ENCODE measurements around the gene SPATA18. TPM values are rescaled to one million over a fixed set of nuclear protein-coding genes. Genes with fewer than 3 reads are reported as not detected.
"Not testable (repeated sequence)": the region's sequence is repeated elsewhere in the genome, so short reads cannot be mapped to it uniquely, and the experiment has no call there.

SPATA18 gene
- total and polyA plus RNA-seq, 2 donors (not counting 1 experiment from before 2014, with no cell fraction given): 0.42 to 1.9 TPM

- ChIA-PET CTCF (no interaction called here), POLR2A (no interaction called here)
- H3K27ac Mint-ChIP-seq: no peak overlapping the region
- DNase-seq (no peak), ATAC-seq (ENCODE audit: low read depth) (no peak)
- H3K4me1 ChIP-seq (ENCODE audit: control insufficient read depth in 2 of 2, insufficient read depth in 2 of 2, low read length in 2 of 2): no peaks in the 10 kb centered on the region
- no peak overlapping the region for H3K4me3 Mint-ChIP-seq
- peaks cover 0 to 3% (median 0%) of the 10 kb centered on the region in 3 donors for H3K9me3 ChIP-seq (ENCODE audit: control extremely low read depth in 1 of 3, control insufficient read depth in 2 of 3, insufficient read depth in 1 of 3, low read length in 2 of 3)
- no peak overlapping the region for H3K4me2 ChIP-seq (replicated peaks; ENCODE audit: low read depth, low read length, poor library complexity, severe bottlenecking)
- H2AFZ ChIP-seq (ENCODE audit: insufficient read depth, low read depth, low read length, poor library complexity, severe bottlenecking): no peak overlapping the region
- no peak for TF ChIP-seq CTCF (IDR thresholded peaks at IDR 0.05)
- TF ChIP-seq EZH2 (IDR thresholded peaks at IDR 0.05; ENCODE audit: borderline replicate concordance, insufficient read depth, low read depth, low read length, poor library complexity, severe bottlenecking): no peak
- H3K27ac ChIP-seq (ENCODE audit: low read length in 2 of 2): no peak overlapping the region
- H4K20me1 ChIP-seq (ENCODE audit: control insufficient read depth, insufficient read depth, low read length, poor library complexity, severe bottlenecking): no peaks in the 10 kb centered on the region
- H3K9ac ChIP-seq (ENCODE audit: low read length): no peak overlapping the region
- peaks cover 1% of the 10 kb centered on the region for H3K9me3 Mint-ChIP-seq (ENCODE audit: insufficient read depth)
- H3K4me1 Mint-ChIP-seq: no peaks in the 10 kb centered on the region
- peaks cover 0 to 5% (median under 1%) of the 10 kb centered on the region in 4 experiments for H3K27me3 ChIP-seq (replicated peaks in 1 of 4; ENCODE audit: control extremely low read depth in 1 of 4, control insufficient read depth in 3 of 4, insufficient read depth in 4 of 4, low read length in 3 of 4)
- no peaks in the 10 kb centered on the region for H3K36me3 ChIP-seq (replicated peaks in 1 of 2; ENCODE audit: control extremely low read depth in 1 of 2, control insufficient read depth in 1 of 2, extremely low read depth in 1 of 2, insufficient read depth in 2 of 2, low read length in 1 of 2)
- H3K79me2 ChIP-seq (ENCODE audit: control insufficient read depth, insufficient read depth, low read length): no peaks in the 10 kb centered on the region
- no peak overlapping the region for H3K4me3 ChIP-seq (ENCODE audit: control extremely low read depth in 1 of 5, extremely low read depth in 1 of 5, insufficient read depth in 1 of 5, low read depth in 2 of 5, low read length in 4 of 5)
- peaks cover 2% of the 10 kb centered on the region for H3K27me3 Mint-ChIP-seq
- intact Hi-C loops (cut with micrococcal nuclease): no loop called here
Observed at GRCh38 chr4:52081216-52081615, 30.1 kb downstream of the SPATA18 start.

- H4K20me1 ChIP-seq (ENCODE audit: control insufficient read depth, insufficient read depth, low read length, poor library complexity, severe bottlenecking); H3K36me3 ChIP-seq (replicated peaks in 1 of 2; ENCODE audit: control extremely low read depth in 1 of 2, control insufficient read depth in 1 of 2, extremely low read depth in 1 of 2, insufficient read depth in 2 of 2, low read length in 1 of 2); H3K4me2 ChIP-seq (replicated peaks; ENCODE audit: low read depth, low read length, poor library complexity, severe bottlenecking); H3K9me3 Mint-ChIP-seq (ENCODE audit: insufficient read depth); H3K4me3 Mint-ChIP-seq; H3K79me2 ChIP-seq (ENCODE audit: control insufficient read depth, insufficient read depth, low read length); H2AFZ ChIP-seq (ENCODE audit: insufficient read depth, low read depth, low read length, poor library complexity, severe bottlenecking); ATAC-seq (ENCODE audit: low read depth); H3K4me3 ChIP-seq (ENCODE audit: control extremely low read depth in 1 of 5, extremely low read depth in 1 of 5, insufficient read depth in 1 of 5, low read depth in 2 of 5, low read length in 4 of 5); intact Hi-C loops (cut with micrococcal nuclease); H3K9ac ChIP-seq (ENCODE audit: low read length); DNase-seq; H3K27ac Mint-ChIP-seq; H3K4me1 Mint-ChIP-seq; H3K27me3 ChIP-seq (replicated peaks in 1 of 4; ENCODE audit: control extremely low read depth in 1 of 4, control insufficient read depth in 3 of 4, insufficient read depth in 4 of 4, low read length in 3 of 4); H3K27ac ChIP-seq (ENCODE audit: low read length in 2 of 2); POLR2A ChIA-PET; H3K9me3 ChIP-seq (ENCODE audit: control extremely low read depth in 1 of 3, control insufficient read depth in 2 of 3, insufficient read depth in 1 of 3, low read length in 2 of 3); CTCF ChIA-PET; H3K4me1 ChIP-seq (ENCODE audit: control insufficient read depth in 2 of 2, insufficient read depth in 2 of 2, low read length in 2 of 2): not testable (repeated sequence)
- WGBS (ENCODE audit: insufficient coverage): 100% methylated on average over 1 of the region's 1 CpG
- peaks cover 16% of the 10 kb centered on the region for H3K27me3 Mint-ChIP-seq
Observed at GRCh38 chr4:52086425-52086824, 35.3 kb downstream of the SPATA18 start.
